ENCODE data around the gene CISD1.

DNA sequence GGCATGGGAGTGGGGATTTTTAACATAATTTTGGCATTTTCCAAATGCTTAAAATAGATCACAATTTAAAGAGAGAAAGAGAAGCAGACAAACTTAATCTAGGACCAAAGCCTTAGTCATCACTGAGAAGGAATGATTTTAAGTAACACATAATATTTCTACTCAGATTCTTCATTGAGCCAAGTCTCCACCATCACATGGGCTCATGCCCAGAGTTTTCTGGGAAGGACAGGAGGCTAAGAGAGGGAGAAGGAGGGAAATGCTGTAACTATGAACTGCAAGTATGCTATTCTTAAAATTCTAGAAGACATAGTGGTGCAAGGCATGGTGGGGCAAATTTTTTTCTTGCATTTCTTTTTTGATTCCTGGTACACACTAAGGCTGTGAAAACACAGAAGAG is 42.1 kb downstream of the CISD1 start:
- TF ChIP-seq SPI1 (IDR thresholded peaks at IDR 0.05; ENCODE audit: low read depth, low read length) (no peak), POLR2A (IDR thresholded peaks at IDR 0.05; ENCODE audit: low read depth, low read length) (no peak), TAF1 (IDR thresholded peaks at IDR 0.05; ENCODE audit: low read depth, low read length) (no peak), POLR2AphosphoS5 (IDR thresholded peaks at IDR 0.05; ENCODE audit: low read depth, low read length) (no peak), PAX5 (IDR thresholded peaks at IDR 0.05; ENCODE audit: insufficient read depth, low read length, severe bottlenecking) (no peak), POU2F2 (IDR thresholded peaks at IDR 0.05; ENCODE audit: low read depth, low read length) (no peak)
